Fibroblast of lung (primary cell): ENCODE results near the gene MYO1D.

Experiments
- CTCF ChIP-seq, 2 donors: IDR thresholded peaks in 1 of 2; conservative IDR thresholded peaks in 1 of 2; 1 replicate in 1 of 2; 2 replicates in 1 of 2; pipeline ENCODE4 v1.5.1; 2011 to 2012; ENCODE audit warnings: low read length in 2 of 2, control low read depth in 1 of 2, inconsistent platforms in 1 of 2, low read depth in 1 of 2, mild to moderate bottlenecking in 1 of 2
- EZH2 ChIP-seq: IDR thresholded peaks from 2 replicates; pipeline ENCODE4 v1.5.1; 2012; ENCODE audit warnings: low read length, control low read depth, mild to moderate bottlenecking; ENCODE audit errors: missing control alignments

- TF ChIP-seq EZH2 (no peak), CTCF (conservative IDR thresholded peaks at IDR 0.05 in 1 of 2, IDR thresholded peaks at IDR 0.05 in 1 of 2; ENCODE audit: low read depth in 1 of 2, low read length in 2 of 2) (no peak)
Measured at GRCh38 chr17:32913593-32913992, 36.7 kb upstream of the MYO1D start.
